HG03066 (cell line): Measurements from ENCODE around the gene MACO1.
"Not testable (repeated sequence)": the region's sequence is repeated elsewhere in the genome, so short reads cannot be mapped to it uniquely, and the experiment has no call there.

Source experiments
- ATAC-seq: cut with Tn5 transposase; IDR thresholded peaks from one replicate; pipeline ENCODE4 v1.9.1; 2021; ENCODE audit warnings: low read depth; ENCODE audit not compliant: unreplicated experiment

Gene MACO1

GRCh38 chr1:25420715-25421114, 10.0 kb upstream of the MACO1 start, which contains the start of gene RHCE:
Gene RHCE, minus strand, starts transcription at chr1:25420825. Its CDS starts 39 bp downstream, at chr1:25420786.
- not testable (repeated sequence) for ATAC-seq

DNA sequence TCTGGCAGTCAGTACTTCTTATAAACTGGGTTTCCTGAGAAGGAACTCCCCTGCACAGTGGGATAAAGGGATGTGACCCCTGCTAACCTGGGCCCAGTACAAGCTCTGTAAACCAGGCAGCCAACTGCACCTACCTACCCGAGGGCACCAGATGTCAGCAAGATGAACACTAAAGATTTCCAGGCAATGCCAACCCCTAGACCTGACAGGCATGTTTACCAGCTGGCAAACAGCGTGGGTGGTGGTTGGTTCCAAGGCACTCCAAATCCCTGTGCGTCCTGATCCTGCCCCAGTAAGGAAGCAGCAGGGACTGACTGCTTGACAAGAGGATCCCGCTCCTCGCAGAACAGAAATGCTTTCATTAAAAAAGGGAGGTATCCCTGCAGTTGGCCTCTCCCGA, 7.5 kb upstream of the MACO1 start:
- not testable (repeated sequence) for ATAC-seq

DNA sequence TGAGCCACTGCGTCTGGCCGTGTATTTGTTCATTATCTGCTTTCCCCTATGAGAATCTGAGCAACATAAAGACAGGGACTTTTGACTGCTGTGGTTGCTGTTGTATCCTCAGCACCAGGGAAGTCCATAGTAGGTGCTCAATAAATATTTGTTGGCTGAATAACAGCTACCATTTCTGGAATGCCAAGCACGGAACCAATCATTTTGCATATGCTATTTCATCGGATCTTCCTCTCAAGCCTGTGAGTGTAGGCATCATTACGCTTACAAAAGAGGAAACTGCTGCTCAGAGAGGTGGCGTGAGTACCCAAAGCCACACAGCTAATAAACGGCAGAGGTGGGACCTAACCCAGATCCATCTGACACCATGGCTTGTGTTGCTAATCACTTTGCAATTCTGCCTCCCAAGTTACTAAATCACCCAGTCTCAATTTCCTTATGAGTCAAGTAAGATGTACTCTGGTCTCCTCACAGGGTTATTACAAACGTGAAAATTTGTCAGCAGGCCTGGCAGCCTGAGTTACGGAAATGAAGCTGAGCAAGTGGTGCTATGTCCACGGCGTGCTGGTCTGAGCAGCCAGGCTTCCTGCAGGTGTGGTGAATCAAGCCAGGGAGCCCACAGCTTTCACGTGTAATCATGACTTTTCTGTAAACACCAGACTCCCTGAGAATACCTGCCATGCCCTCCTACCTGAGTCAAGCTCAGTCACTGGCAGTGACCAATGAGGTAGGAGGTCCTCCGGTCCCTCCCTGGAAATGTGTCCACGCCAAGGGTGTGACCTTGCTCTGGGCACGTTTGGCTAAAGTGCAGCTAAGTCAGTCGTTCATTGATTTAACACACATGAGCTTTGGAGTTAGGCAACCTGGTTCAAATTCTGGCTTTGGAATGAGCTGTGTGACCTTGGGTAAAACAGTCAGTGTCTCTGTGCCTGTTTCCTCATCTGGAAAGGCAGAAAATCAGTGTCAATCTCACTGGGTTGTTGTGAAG, 5.3 kb upstream of the MACO1 start:
- no peak for ATAC-seq

- ATAC-seq = no peak
These were observed 3.0 kb upstream of the MACO1 start for GRCh38 chr1:25427696-25428095.

- ATAC-seq = no peak
These were observed 2.1 kb upstream of the MACO1 start for GRCh38 chr1:25428475-25429166.

- ATAC-seq = peak; percentile 20
These were observed 527 bp downstream of the MACO1 start for GRCh38 chr1:25430967-25431881.

- no peak for ATAC-seq
These were observed 1.4 kb downstream of the MACO1 start for GRCh38 chr1:25431955-25432719.

- ATAC-seq = no peak
These were observed 2.2 kb downstream of the MACO1 start for GRCh38 chr1:25432749-25433388.

DNA sequence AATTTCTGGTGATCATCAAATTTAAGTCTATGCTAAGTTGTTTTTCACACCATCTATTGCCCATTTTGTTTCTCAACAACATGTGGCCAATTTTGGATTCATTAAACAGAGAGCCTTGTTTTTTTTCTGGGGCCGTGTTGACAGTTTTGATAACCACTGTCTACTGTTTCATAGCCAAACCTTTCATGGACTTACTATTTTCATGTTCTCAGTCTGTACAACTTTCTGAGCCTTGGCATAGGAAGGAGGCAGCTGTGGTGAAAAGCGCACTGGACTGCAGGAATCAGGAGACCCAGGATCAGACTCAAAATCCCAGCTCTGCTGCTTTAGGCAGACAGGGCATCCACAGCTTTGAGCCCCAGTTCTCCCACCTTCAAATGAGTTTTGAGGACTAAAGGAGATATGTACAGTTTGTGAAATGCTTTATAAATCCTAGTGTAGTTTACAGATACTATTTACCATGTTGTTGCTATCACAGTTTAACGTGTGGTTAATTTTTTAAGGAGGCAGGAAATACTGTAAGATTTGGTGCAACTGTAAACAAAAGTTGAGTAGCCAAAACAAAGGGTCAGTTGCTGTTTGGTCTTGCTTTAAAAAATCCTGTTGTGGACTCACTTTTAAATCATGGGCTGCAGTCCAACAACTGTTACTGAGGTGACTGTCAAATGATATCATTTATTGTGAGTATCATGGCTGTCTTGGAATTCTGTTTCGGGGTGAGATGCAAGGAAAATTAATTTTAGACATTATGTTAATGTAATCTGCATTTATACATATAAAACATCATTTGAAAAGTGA, 2.9 kb downstream of the MACO1 start:
- ATAC-seq = no peak

GRCh38 chr1:25435397-25436108, 4.9 kb downstream of the MACO1 start:
- ATAC-seq = no peak

DNA sequence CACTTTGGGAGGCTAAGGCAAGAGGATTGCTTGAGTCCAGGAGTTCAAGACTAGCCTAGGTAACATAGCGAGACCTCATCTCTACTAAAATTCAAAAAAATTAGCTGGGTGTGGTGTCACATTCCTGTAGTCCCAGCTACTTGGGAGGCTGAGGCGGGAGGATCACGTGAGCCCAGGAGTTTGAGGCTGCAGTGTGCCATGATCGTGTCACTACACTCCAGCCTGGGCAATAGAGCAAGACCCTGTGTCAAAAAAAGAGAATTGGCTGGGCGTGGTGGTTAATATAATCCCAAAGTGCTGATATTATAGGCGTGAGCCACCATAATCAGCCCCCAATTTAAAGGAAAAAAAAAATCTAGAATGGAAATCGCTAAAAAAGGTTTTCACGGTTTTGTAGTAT, 7.0 kb downstream of the MACO1 start:
- no peak for ATAC-seq

- no peak for ATAC-seq
These were observed 8.6 kb downstream of the MACO1 start for GRCh38 chr1:25439287-25439686.

DNA sequence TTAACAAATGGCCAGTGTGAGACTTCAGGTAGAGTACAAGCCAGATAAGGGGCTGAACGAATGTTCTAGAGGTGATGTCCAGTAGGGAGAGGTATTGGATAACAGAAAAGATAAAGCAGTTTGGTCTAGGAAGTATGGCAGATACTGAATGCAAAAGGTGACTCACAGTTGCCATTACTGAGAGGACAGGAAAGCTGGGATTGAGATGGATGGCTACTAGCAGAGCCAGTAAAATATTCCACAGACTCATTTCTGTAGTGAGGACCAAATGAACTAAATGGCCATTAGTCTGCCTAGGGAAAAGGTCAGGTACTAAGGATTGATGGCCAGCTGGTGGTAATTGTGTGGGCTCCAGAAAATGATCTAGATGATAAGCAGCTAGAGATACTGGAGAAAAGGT, 11.5 kb downstream of the MACO1 start:
- ATAC-seq = no peak

DNA sequence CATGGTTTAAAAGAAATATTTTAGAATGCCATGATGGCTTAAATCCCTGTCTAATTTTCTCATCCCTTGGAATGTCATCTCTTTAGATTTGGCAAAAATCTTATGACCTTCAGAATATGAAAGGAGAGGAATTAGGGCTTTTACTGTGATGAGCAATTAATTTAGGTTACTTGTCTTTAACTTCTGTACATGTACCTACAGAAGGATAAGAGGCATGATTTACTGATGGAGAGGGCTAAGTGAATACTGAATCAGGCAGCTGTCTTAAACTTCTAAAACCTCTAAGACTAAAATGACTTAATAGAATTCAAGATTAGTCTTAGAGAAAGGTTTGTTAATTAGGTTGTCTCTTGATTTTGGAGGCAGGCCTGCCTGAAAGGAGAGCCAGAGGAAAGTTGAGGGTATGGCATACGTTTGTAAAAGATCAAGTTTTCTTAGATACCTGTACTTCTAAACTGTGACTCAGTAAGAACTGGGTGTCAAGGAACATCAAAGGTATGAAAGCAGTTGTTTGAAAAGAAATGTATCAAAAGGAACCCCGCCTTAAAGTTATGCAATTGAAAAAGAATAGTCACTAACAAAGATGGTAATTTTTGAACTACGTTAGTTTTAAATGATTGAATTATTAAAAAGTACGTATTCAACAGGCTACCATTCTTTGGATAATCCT, 12.5 kb downstream of the MACO1 start:
- no peak for ATAC-seq

DNA sequence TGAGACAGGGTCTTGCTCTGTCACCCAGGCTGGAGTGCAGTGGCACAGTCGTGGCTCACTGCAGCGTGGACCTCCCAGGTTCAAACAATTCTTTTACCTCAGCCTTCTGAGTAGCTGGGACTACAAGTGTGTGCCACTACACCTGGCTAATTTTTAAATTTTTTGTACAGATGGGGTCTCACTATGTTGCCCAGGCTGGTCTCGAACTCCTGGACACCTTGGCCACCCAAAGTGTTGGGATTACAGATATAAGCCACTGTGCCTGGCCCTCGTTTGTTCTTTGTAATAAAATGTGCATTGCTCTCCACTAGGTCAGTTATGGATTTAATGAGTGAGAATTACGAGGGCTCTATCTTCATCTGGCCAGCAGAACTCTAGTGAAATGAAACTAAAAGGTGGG, 13.9 kb downstream of the MACO1 start:
- ATAC-seq = not testable (repeated sequence)

- no peak for ATAC-seq
These were observed 15.4 kb downstream of the MACO1 start for GRCh38 chr1:25445993-25446538.

DNA sequence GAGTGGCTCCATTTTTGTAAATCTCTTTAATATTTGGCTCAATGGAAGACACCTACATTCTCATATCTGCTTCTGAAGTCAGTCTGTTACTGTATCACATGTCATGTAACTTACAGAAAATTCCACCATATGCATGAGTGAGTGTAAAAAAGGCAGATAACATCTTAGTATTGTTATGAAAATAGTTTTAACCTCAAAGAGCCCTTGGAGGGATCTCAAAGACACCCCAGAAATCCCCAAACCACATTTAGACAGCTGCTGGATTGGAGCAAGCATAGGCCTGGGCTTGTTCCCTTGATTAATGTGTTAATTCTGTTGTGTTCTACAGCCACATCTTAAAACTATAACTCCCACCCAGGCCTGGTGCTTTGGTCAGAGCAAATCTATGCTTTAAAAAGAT, 16.9 kb downstream of the MACO1 start:
- no peak for ATAC-seq
